Hepatocyte (in vitro differentiated cells): ENCODE results near the gene RIMS1. TPM values are rescaled to one million over a fixed set of nuclear protein-coding genes. Genes with fewer than 3 reads are reported as not detected.

Experiments used
- DNase-seq: peaks from one replicate; pipeline ENCODE4 v3.0.0-alpha.2; 2016; ENCODE audit warnings: low spot score
- H2AFZ ChIP-seq: fragments of 200-600 bp; sonication (generic); 2 replicates; pipeline ENCODE4 v1.6.0; 2016; ENCODE audit warnings: antibody characterized with exemption, mild to moderate bottlenecking
- H3K27ac ChIP-seq: fragments of 200-600 bp; sonication (generic); 2 replicates; pipeline ENCODE4 v1.5.1; 2016; ENCODE audit warnings: mild to moderate bottlenecking
- H3K27me3 ChIP-seq: fragments of 200-600 bp; sonication (generic); 2 replicates; pipeline ENCODE4 v1.6.1; 2016
- H3K36me3 ChIP-seq: fragments of 200-600 bp; sonication (generic); replicated peaks from 2 replicates; pipeline ENCODE4 v1.5.1; 2016; ENCODE audit warnings: low read depth; ENCODE audit not compliant: insufficient read depth
- H3K4me1 ChIP-seq: fragments of 200-600 bp; sonication (generic); 2 replicates; pipeline ENCODE4 v1.5.1; 2016; ENCODE audit warnings: mild to moderate bottlenecking, moderate library complexity; ENCODE audit not compliant: insufficient read depth
- H3K4me2 ChIP-seq: fragments of 200-600 bp; sonication (generic); 2 replicates; pipeline ENCODE4 v1.6.0; 2016
- H3K4me3 ChIP-seq: fragments of 200-600 bp; sonication (generic); 2 replicates; pipeline ENCODE4 v1.5.1; 2016; ENCODE audit warnings: mild to moderate bottlenecking
- H3K79me2 ChIP-seq: fragments of 200-600 bp; sonication (generic); 2 replicates; pipeline ENCODE4 v1.6.0; 2017; ENCODE audit warnings: mild to moderate bottlenecking
- H3K9me2 ChIP-seq: fragments of 200-600 bp; sonication (generic); replicated peaks from 2 replicates; pipeline ENCODE4 v1.6.0; 2017; ENCODE audit warnings: mild to moderate bottlenecking; ENCODE audit not compliant: insufficient read depth
- H3K9me3 ChIP-seq: fragments of 200-600 bp; sonication (generic); 2 replicates; pipeline ENCODE4 v1.5.1; 2016; ENCODE audit warnings: low read depth, mild to moderate bottlenecking
- H4K20me1 ChIP-seq: fragments of 200-600 bp; sonication (generic); 2 replicates; pipeline ENCODE4 v1.6.0; 2016; ENCODE audit warnings: mild to moderate bottlenecking; ENCODE audit not compliant: insufficient read depth, poor library complexity, severe bottlenecking
- EZH2 ChIP-seq: fragments of 200-600 bp; sonication (generic); IDR thresholded peaks from 2 replicates; pipeline ENCODE4 v1.6.1; 2016; ENCODE audit warnings: antibody characterized with exemption, mild to moderate bottlenecking, borderline replicate concordance
- EZH2phosphoT487 ChIP-seq: fragments of 200-600 bp; sonication (generic); IDR thresholded peaks from one replicate; pipeline ENCODE4 v1.6.1; 2018; ENCODE audit warnings: antibody characterized with exemption, mild to moderate bottlenecking, low read depth, moderate library complexity; ENCODE audit not compliant: unreplicated experiment, severe bottlenecking
- WGBS: methylation state at CpG from one replicate; pipeline ENCODE4 v1.1.6; 2016; ENCODE audit warnings: low lambda C conversion rate; ENCODE audit errors: missing lambda C conversion rate; 5-methylcytosine and 5-hydroxymethylcytosine counted together
- polyA plus RNA-seq: library from polyadenylated mRNA; unstranded; fragments of >200 nt; fragmentation: Nextera tagmentation; extraction: Ambion mirVana; gene quantifications from 2 replicates; pipeline ENCODE4 v1.2.1, GENCODE V29; 2016
- total RNA-seq: library from RNA; depleted of rRNA; stranded (reverse); fragments of >200 nt; gene quantifications from 2 replicates; pipeline ENCODE4 v1.2.3, GENCODE V29; 2014
- TF ChIP-seq, protein P1 (sequence below): fragments of 200-600 bp; sonication (generic); IDR thresholded peaks from 2 replicates; pipeline ENCODE4 v1.5.1; 2016; ENCODE audit warnings: antibody characterized with exemption, mild to moderate bottlenecking; ENCODE audit not compliant: poor library complexity

The RIMS1 gene
- total and polyA plus RNA-seq, 2 experiments from 2014 or later = 0.45 to 5.5 TPM

- Histone ChIP-seq H3K9me2 (no peaks in the 10 kb centered on the region), H4K20me1 (no peaks in the 10 kb centered on the region), H3K27me3 (no peaks in the 10 kb centered on the region), H2AFZ (no peak overlapping the region), H3K9me3 (no peaks in the 10 kb centered on the region), H3K4me3 (no peak overlapping the region), H3K36me3 (no peaks in the 10 kb centered on the region), H3K27ac (no peak overlapping the region), H3K4me2 (no peak overlapping the region), H3K4me1 (peaks cover 7% of the 10 kb centered on the region), H3K79me2 (no peaks in the 10 kb centered on the region)
- 57% methylated on average over 2 of the region's 2 CpGs for WGBS
- TF ChIP-seq EZH2phosphoT487 = no peak
- TF ChIP-seq EZH2 = no peak
- TF ChIP-seq, protein P1, sequence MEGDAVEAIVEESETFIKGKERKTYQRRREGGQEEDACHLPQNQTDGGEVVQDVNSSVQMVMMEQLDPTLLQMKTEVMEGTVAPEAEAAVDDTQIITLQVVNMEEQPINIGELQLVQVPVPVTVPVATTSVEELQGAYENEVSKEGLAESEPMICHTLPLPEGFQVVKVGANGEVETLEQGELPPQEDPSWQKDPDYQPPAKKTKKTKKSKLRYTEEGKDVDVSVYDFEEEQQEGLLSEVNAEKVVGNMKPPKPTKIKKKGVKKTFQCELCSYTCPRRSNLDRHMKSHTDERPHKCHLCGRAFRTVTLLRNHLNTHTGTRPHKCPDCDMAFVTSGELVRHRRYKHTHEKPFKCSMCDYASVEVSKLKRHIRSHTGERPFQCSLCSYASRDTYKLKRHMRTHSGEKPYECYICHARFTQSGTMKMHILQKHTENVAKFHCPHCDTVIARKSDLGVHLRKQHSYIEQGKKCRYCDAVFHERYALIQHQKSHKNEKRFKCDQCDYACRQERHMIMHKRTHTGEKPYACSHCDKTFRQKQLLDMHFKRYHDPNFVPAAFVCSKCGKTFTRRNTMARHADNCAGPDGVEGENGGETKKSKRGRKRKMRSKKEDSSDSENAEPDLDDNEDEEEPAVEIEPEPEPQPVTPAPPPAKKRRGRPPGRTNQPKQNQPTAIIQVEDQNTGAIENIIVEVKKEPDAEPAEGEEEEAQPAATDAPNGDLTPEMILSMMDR = no peak
- DNase-seq = no peak
Observed at GRCh38 chr6:72403413-72403812, 517.1 kb downstream of the RIMS1 start.

DNA sequence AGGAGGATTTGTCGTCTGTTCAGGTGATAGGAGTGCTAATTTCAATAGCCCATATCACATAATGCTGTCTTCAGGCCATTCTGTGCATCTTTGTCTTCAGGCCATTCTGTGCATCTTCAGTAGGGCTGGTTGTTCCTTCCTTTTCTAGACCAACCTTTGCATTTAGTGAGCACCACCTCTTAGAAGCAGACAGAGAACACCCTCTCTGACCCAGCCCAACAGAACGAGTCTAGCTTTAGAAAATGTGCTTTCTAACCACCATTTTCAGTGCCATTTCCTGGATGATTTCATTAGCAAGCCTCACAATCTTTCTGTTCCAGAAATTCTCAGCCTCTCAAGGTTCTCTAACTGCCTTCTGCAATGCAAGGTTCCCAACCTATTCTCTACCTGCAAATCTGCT, 520.2 kb downstream of the RIMS1 start:
- H3K4me3 ChIP-seq = no peak overlapping the region

GRCh38 chr6:72410769-72411168, 524.4 kb downstream of the RIMS1 start:
- H3K4me2 ChIP-seq = no peak overlapping the region
- 58% methylated on average over 6 of the region's 6 CpGs for WGBS
- no peak overlapping the region for H3K4me3 ChIP-seq
- no peak overlapping the region for H2AFZ ChIP-seq
- no peaks in the 10 kb centered on the region for H3K9me2 ChIP-seq
- no peaks in the 10 kb centered on the region for H3K9me3 ChIP-seq
- H3K79me2 ChIP-seq = no peaks in the 10 kb centered on the region
- TF ChIP-seq EZH2 = no peak
- TF ChIP-seq EZH2phosphoT487 = no peak
- TF ChIP-seq, protein P1 = no peak
- no peaks in the 10 kb centered on the region for H4K20me1 ChIP-seq
- no peaks in the 10 kb centered on the region for H3K27me3 ChIP-seq
- no peaks in the 10 kb centered on the region for H3K4me1 ChIP-seq
- H3K27ac ChIP-seq = no peak overlapping the region
- no peaks in the 10 kb centered on the region for H3K36me3 ChIP-seq
- DNase-seq = no peak

More for the DNA sequence above, 520.2 kb downstream of the RIMS1 start:
- DNase-seq = no peak
- Histone ChIP-seq H3K36me3 (no peaks in the 10 kb centered on the region), H4K20me1 (no peaks in the 10 kb centered on the region), H3K27me3 (no peaks in the 10 kb centered on the region), H2AFZ (no peak overlapping the region), H3K79me2 (no peaks in the 10 kb centered on the region), H3K9me2 (no peaks in the 10 kb centered on the region), H3K9me3 (no peaks in the 10 kb centered on the region), H3K4me2 (no peak overlapping the region), H3K4me1 (peaks cover 7% of the 10 kb centered on the region), H3K27ac (no peak overlapping the region)
- TF ChIP-seq EZH2phosphoT487 (no peak), EZH2 (no peak)
- TF ChIP-seq, protein P1 = no peak
- WGBS = 86% methylated on average over 2 of the region's 2 CpGs
